Skeletal muscle tissue (tissue), 4 donors: ENCODE measurements around the gene PCDH12. TPM values are rescaled to one million over a fixed set of nuclear protein-coding genes. Genes with fewer than 3 reads are reported as not detected.
A peak's percentile ranks its signal among the peaks of the same experiment; 100 is the strongest.

ENCODE experiments used
- H3K27ac ChIP-seq: one replicate; pipeline ENCODE4 v1.7.0; 2013; ENCODE audit warnings: mild to moderate bottlenecking, low read depth, low read length, inconsistent platforms
- H3K27me3 ChIP-seq, 3 donors: one replicate each; pipeline ENCODE4 v1.7.0; 2013; ENCODE audit warnings: low read length in 3 of 3; ENCODE audit not compliant: control insufficient read depth in 3 of 3, insufficient read depth in 3 of 3
- H3K36me3 ChIP-seq, 3 donors: one replicate each; pipeline ENCODE4 v1.7.0; 2013; ENCODE audit warnings: low read length in 3 of 3; ENCODE audit not compliant: control insufficient read depth in 3 of 3, insufficient read depth in 3 of 3
- H3K4me1 ChIP-seq, 3 donors: one replicate each; pipeline ENCODE4 v1.7.0; 2013; ENCODE audit warnings: low read length in 3 of 3, mild to moderate bottlenecking in 3 of 3; ENCODE audit not compliant: control insufficient read depth in 3 of 3, insufficient read depth in 3 of 3
- H3K4me3 ChIP-seq, 3 donors: one replicate each; pipeline ENCODE4 v1.7.0; 2013; ENCODE audit warnings: low read length in 3 of 3
- H3K9ac ChIP-seq, 3 donors: one replicate each; pipeline ENCODE4 v1.7.0; 2013; ENCODE audit warnings: low read length in 3 of 3, mild to moderate bottlenecking in 3 of 3, moderate library complexity in 2 of 3, low read depth in 1 of 3
- H3K9me3 ChIP-seq, 3 donors: one replicate each; pipeline ENCODE4 v1.7.0; 2013; ENCODE audit warnings: low read length in 3 of 3; ENCODE audit not compliant: control insufficient read depth in 3 of 3
- total RNA-seq: library from RNA; depleted of rRNA; stranded (reverse); fragments of >200 nt; gene quantifications from one replicate; pipeline ENCODE4 v1.2.3, GENCODE V29; 2014
- donor health status: Osteomylitis.

The PCDH12 gene
- total RNA-seq, 1 donor from 2014 or later, result 12.0 TPM

DNA sequence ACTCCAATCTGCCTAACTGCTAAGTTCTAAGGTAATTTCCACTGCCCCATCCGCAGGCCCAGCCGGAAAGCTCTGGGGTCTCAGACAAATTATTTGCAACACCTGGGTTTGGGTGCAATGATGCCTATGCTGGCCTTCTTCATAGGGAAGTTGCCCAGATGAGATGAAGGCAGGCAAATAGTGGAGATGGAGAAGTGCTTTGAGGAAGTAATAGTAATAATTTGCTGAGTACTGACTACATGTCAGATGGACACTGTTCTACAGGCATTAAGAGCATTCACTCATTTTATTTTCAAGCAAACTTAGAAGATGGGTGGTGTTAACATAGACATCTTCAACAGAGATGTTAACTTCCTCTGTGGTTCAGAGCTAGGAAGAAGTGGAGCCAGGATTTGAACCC is 3.8 kb downstream of the PCDH12 start:
- Histone ChIP-seq H3K27ac (no peak overlapping the region), H3K4me1 (peaks cover 14 to 33% (median 28%) of the 10 kb centered on the region in 3 donors), H3K27me3 (peaks cover 0 to 16% (median 4%) of the 10 kb centered on the region in 3 donors), H3K36me3 (peaks cover 0 to 8% (median 4%) of the 10 kb centered on the region in 3 donors), H3K9ac (no peak overlapping the region), H3K4me3 (peak overlapping the region in 2 of 3 donors; percentile 45 to 57), H3K9me3 (no peaks in the 10 kb centered on the region)

DNA sequence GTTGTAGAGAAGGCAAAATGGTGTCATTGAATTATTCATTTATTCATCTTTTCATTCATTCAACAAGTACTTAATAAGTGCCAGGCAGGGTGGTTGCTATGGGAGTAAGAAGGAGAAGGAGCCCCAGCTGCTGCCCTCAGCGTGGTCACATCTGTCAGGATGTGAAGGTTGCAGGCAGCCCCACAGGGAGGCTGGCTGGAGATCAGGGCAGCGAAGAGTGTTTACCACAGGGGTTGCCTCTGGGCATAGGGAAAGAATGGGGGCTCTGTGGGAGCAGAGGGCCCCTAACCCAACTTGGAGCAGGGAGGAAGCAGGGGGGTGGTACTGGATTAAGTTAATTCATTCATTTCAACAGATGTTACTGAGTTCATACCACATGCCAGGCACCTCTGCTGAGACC is 6.0 kb downstream of the PCDH12 start:
- Histone ChIP-seq H3K4me1 (peaks cover 9 to 17% (median 14%) of the 10 kb centered on the region in 3 donors), H3K9ac (peak overlapping the region in 1 of 3 donors; percentile 1), H3K27ac (no peak overlapping the region), H3K36me3 (peaks cover 0 to 8% (median 4%) of the 10 kb centered on the region in 3 donors), H3K27me3 (peaks cover 0 to 25% (median 4%) of the 10 kb centered on the region in 3 donors), H3K4me3 (no peak overlapping the region), H3K9me3 (no peaks in the 10 kb centered on the region)

DNA sequence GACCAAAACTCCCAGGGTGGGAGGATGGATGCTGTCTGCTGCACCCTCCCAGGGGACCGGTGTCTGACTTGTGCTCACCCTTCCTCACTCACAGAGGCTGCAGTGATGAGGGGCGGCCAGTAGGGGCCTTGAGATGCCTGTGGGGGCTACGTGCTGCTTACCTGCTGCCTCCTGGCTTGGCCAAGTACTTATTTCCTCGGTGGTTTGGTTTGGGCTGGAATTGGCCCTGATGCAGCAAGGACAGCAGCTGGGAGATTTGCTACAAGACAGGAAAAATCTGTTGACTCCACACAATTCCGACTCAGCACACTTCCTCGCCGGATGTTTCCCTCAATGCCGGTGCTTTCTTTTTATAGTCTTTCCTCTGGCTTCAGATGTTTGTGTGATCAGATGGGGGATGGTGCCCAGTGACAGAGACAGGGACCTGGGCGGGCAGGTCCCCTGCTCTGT is 6.6 kb downstream of the PCDH12 start:
- H3K27ac ChIP-seq, result peak overlapping the region; percentile 39
- H3K9ac ChIP-seq, result no peak overlapping the region
- peaks cover 4 to 28% (median 6%) of the 10 kb centered on the region in 3 donors for H3K27me3 ChIP-seq
- peaks cover 11 to 17% (median 13%) of the 10 kb centered on the region in 3 donors for H3K4me1 ChIP-seq
- H3K9me3 ChIP-seq, result no peaks in the 10 kb centered on the region
- peaks cover 0 to 8% (median 4%) of the 10 kb centered on the region in 3 donors for H3K36me3 ChIP-seq
- peak overlapping the region in 1 of 3 donors; percentile 3 for H3K4me3 ChIP-seq

DNA sequence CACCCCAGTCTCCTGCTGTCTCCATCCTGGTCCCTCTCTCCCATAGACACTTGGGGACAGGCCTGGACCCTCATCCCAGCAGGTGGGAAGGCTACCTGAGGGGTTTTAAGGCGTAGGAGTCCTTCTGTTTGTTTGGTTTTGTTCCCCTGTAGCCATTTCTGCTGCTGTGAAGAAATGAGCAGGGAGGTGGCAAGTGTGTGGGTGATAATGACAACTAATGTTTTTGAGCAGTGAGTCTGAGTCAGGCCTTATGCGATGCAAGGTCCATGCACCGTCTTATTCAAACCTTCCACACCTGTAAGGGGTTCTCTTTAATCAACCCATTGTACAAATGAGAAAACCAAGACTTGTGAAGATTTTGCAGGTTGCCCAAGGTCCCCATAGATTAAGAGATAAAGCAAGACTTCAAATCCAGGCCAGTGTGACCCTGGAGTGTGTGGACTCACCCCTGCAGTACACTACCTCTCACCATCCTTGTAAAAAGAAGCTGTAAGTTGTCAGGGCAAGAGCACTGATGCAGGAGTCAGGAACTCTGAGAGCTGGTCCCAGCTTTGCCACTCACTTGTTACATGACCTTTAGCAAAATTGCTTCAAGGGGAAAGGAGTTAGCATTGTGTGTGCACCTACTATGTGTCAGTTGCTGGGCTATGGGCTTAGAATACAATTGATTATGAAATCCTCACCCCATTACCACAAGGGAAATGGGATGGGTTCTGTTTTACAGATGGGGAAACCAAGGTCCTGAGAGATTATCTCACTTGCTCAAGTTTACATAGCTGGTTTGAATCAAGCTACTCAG is 7.6 kb downstream of the PCDH12 start:
- peaks cover 0 to 8% (median 4%) of the 10 kb centered on the region in 3 donors for H3K36me3 ChIP-seq
- no peaks in the 10 kb centered on the region for H3K9me3 ChIP-seq
- no peak overlapping the region for H3K27ac ChIP-seq
- peaks cover 12 to 37% (median 12%) of the 10 kb centered on the region in 3 donors for H3K27me3 ChIP-seq
- H3K4me3 ChIP-seq, result no peak overlapping the region
- no peak overlapping the region for H3K9ac ChIP-seq
- H3K4me1 ChIP-seq, result peaks cover 18 to 23% (median 20%) of the 10 kb centered on the region in 3 donors

DNA sequence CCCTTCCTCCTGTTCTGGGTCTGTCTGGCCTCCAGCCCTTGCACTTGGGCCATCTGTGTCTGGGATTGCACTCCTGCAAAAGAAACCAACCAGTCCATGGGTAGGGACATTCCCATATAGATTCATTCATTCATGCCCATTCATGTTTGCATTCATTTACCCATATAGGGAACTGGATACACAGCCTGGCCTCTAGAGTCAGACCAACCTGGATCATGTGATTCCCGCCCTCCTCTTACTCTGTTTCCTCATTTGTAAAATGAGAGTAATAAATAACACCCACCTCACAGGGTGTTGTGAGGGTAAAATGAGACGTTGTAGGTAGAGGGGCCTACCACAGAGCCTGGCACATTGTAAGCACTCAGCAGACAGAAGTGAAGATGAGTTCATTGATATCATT is 8.5 kb downstream of the PCDH12 start:
- Histone ChIP-seq H3K4me3 (no peak overlapping the region), H3K36me3 (peaks cover 0 to 10% (median 4%) of the 10 kb centered on the region in 3 donors)

DNA sequence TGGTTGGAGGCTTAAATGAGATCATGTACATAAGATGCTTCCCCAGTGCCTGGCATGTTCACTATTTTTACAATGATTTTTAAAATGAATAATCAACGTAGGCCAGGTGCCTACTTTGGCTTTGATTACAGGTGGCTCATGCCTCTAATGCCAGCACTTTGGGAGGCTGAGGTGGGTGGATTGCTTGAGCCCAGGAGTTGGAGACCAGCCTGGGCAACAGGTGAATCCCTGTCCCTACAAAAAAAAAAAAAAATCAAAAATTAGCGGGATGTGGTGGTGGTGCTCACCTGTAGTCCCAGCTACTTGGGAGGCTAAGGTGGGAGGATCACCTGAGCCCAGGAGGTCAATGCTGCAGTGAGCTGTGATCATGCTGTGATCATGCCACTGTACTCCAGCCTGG is 9.2 kb downstream of the PCDH12 start:
- Histone ChIP-seq H3K9me3 (no peaks in the 10 kb centered on the region), H3K36me3 (peaks cover 0 to 10% (median 4%) of the 10 kb centered on the region in 3 donors), H3K4me3 (no peak overlapping the region), H3K4me1 (peaks cover 16 to 22% (median 20%) of the 10 kb centered on the region in 3 donors), H3K27me3 (peaks cover 14 to 45% (median 14%) of the 10 kb centered on the region in 3 donors), H3K9ac (no peak overlapping the region), H3K27ac (no peak overlapping the region)

More for the DNA sequence above, 8.5 kb downstream of the PCDH12 start:
- Histone ChIP-seq H3K27ac (no peak overlapping the region), H3K27me3 (peaks cover 14 to 43% (median 14%) of the 10 kb centered on the region in 3 donors), H3K9me3 (no peaks in the 10 kb centered on the region), H3K9ac (no peak overlapping the region), H3K4me1 (peaks cover 18 to 22% (median 21%) of the 10 kb centered on the region in 3 donors)

DNA sequence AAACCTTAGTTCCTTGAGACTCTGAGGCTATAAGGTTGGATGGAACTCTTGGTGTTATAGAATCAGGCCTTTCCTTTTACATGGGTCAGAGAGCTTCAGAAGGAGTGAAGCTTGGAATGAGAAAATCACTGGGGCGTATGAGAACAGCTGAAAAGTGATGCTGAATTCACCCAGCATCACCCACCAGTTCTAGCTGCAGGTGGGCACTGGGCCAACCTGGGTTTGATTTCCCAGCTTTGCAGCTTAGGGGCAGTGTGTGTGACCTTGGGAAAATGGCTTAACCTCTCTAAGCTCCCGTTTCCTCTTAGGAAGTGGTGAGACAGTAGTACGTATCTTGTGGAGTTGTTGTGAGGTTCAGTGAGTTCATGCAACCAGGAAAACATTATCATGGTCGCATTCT is 10.7 kb downstream of the PCDH12 start:
- Histone ChIP-seq H3K27me3 (peaks cover 14 to 45% (median 14%) of the 10 kb centered on the region in 3 donors), H3K4me1 (peaks cover 19 to 24% (median 24%) of the 10 kb centered on the region in 3 donors), H3K27ac (no peak overlapping the region), H3K4me3 (no peak overlapping the region), H3K9ac (no peak overlapping the region), H3K36me3 (peaks cover 0 to 10% (median 4%) of the 10 kb centered on the region in 3 donors), H3K9me3 (no peaks in the 10 kb centered on the region)

DNA sequence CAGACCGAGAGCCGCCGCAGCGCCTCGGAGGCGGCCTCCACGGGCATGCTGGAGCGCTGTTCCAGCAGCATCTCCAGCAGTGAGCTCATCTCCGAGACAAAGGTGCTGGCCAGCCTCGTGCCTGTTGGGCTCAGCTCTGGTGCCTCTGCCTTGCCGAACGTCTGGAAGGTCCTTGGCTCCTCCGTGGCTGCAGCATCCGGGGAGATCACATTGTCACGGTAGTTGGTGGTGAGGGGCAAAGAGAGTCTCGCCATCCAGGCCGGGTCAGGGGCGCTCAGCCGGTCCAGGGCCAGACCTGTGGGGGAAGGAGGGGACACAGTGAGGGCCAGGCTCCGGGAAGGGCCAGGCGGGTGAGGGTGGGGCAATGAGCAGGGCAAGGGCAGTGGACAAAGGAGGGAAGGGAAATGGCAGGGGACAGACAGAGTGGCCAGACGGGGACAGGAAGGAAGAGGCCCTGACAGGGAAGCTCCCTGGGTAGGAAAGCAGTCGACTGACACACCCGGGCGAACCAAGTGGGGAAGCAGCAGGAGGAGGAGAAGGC is 12.4 kb downstream of the PCDH12 start:
- Histone ChIP-seq H3K36me3 (peaks cover 0 to 10% (median 4%) of the 10 kb centered on the region in 3 donors), H3K9ac (no peak overlapping the region)

DNA sequence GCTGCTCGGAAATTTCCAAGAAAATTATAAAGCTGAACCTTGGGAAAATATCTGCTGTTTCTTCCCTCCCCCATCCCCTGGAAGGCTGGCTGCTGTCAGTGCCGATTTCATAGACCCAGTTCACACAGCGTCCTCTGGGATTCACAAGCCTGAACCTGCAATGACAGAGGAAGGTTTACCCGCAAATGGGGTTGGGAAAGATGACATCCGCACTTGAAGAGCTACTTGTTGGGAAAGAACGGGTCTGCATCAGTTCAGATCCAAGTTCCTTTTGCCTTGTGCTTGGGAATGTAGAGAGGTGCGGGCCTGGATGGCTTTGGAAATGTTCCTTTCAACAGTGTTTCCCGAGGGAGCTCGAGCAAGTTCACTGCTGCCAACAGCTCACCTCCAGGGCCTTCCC is 13.9 kb downstream of the PCDH12 start:
- Histone ChIP-seq H3K27ac (no peak overlapping the region), H3K4me3 (no peak overlapping the region), H3K36me3 (peaks cover 3 to 11% (median 8%) of the 10 kb centered on the region in 3 donors), H3K9ac (no peak overlapping the region), H3K27me3 (peaks cover 11 to 28% (median 14%) of the 10 kb centered on the region in 3 donors), H3K4me1 (peaks cover 19 to 32% (median 28%) of the 10 kb centered on the region in 3 donors), H3K9me3 (no peaks in the 10 kb centered on the region)

More for the DNA sequence above, 12.4 kb downstream of the PCDH12 start:
- Histone ChIP-seq H3K27ac (no peak overlapping the region), H3K9me3 (no peaks in the 10 kb centered on the region), H3K27me3 (peaks cover 14 to 42% (median 14%) of the 10 kb centered on the region in 3 donors), H3K4me3 (no peak overlapping the region), H3K4me1 (peaks cover 17 to 34% (median 28%) of the 10 kb centered on the region in 3 donors)
